ENCODE data around the gene HLA-DQA1.
A peak's percentile ranks its signal among the peaks of the same experiment; 100 is the strongest.
"Not testable (repeated sequence)": the region's sequence is repeated elsewhere in the genome, so short reads cannot be mapped to it uniquely, and the experiment has no call there.

Gene HLA-DQA1

GRCh38 chr6:32637219-32637880 lies at the start of gene HLA-DQA1:
TSS of gene HLA-DQA1 (plus strand) at chr6:32637406. CDS start at chr6:32637459, 53 bp downstream.
- DNase-seq, result no peak

- DNase-seq, result no peak
These were observed 49.0 kb upstream of the HLA-DQA1 start for GRCh38 chr6:32588156-32588555.

- peak; percentile 63 for DNase-seq
These were observed 47.4 kb upstream of the HLA-DQA1 start, which contains the start of gene HLA-DRB1 for GRCh38 chr6:32589596-32590449. TSS of gene HLA-DRB1 (minus strand) at chr6:32589848. CDS start at chr6:32589742, 106 bp downstream.

- not testable (repeated sequence) for DNase-seq
These were observed 46.5 kb upstream of the HLA-DQA1 start for GRCh38 chr6:32590713-32591112.

GRCh38 chr6:32597024-32597423 lies 40.2 kb upstream of the HLA-DQA1 start:
- DNase-seq, result no peak

DNA sequence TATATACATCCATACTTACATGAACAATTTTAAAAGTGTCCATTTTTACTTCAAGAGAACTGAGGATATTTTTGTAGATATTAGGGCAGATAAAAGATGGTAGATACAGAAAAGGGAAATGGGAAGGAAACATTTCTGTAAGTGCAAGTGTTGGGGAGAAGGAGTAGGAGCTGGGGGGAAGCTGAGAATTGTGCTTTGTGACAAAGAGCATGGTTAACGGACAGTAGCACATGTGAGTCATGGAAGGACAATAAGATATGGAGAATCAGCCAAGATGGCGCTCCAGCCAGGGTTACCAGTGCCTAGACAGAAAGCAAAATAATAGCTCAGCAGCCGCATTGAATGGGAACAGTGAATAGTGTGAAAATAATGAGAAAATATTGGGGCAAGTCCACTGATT lies 34.8 kb upstream of the HLA-DQA1 start:
- DNase-seq, result no peak

- no peak for DNase-seq
These were observed 34.0 kb upstream of the HLA-DQA1 start for GRCh38 chr6:32603222-32603621.

- no peak for DNase-seq
These were observed 33.3 kb upstream of the HLA-DQA1 start for GRCh38 chr6:32603888-32604287.

DNA sequence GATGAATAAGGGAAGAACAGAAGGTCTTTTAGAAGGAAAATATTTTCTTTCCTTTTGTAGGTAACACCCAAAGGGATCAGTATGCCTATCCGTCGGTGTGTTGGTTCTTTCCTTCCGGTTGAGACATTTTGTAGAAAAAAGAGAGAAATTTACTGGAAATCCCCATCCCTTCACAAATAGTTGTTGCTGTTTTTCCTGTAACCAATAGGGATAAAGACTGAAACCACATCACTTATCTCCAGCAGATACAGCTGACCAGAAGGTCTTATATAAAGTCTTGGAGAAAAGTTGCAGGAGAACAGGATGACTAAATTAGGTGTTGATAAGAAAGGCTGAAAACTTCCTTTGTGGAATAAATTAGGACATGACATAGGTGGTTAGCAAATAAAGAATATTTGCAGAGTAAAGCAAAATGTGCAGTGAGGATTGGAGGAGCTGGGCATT lies 32.8 kb upstream of the HLA-DQA1 start:
- DNase-seq, result no peak

GRCh38 chr6:32607263-32607987 lies 29.8 kb upstream of the HLA-DQA1 start:
- DNase-seq, result no peak

DNA sequence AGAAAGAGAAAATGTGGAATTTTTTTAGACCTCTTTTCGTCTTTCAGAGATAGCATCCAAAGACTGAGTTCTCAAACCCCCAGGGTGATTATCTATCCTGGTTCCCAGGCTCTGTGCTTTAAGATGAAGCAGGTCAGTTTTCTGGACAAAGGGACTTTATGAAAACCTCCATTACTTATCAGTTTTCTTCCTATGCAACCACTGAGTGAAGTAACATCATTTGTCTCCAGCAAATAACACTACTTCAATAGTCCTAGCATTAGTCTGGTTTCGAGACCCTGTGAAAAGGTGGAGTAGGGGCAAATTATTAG lies 29.3 kb upstream of the HLA-DQA1 start:
- no peak for DNase-seq

DNA sequence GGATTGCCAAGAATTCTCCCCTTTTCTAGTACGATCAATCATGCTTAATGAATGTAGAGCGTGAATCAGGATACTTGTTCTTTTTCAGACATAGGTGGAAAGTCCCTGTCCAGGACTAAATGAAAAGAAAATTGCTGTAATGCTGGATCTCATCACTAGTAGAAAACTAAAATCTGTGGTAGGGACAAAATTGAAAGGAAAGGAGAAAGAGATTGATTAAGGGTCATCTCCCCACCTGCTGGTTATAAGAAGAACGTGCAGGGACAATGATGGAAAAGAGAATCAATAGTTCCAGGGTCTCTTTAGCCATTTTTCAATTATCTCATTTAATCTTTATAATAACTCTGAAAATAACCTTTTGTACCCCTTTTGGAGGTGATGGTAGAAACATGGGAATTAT lies 28.8 kb upstream of the HLA-DQA1 start:
- no peak for DNase-seq

GRCh38 chr6:32609391-32609730 lies 27.8 kb upstream of the HLA-DQA1 start:
- DNase-seq, result no peak

- DNase-seq, result peak; percentile 89
These were observed 27.2 kb upstream of the HLA-DQA1 start for GRCh38 chr6:32609731-32610640.

- no peak for DNase-seq
These were observed 26.4 kb upstream of the HLA-DQA1 start for GRCh38 chr6:32610682-32611296.

DNA sequence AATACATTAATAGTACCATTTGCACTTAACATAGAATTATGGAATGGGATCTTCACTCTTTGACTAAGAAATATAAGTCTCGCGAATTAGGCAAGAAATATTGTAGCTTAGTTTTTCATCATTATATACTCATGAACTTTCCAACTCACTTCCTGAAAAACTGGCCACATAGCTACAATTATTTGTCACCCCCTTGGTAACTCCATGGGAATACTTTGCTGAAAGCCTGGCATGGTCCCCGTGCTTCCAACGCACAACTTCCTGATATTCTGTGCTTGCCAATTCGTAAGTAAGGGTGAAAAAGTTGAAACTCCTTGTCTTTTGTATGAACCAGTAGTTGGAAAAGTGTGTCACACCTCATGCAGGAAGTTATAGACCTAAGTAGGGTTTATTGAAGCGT lies 23.7 kb upstream of the HLA-DQA1 start:
- DNase-seq, result no peak

- DNase-seq, result no peak
These were observed 22.7 kb upstream of the HLA-DQA1 start for GRCh38 chr6:32614366-32615081.

DNA sequence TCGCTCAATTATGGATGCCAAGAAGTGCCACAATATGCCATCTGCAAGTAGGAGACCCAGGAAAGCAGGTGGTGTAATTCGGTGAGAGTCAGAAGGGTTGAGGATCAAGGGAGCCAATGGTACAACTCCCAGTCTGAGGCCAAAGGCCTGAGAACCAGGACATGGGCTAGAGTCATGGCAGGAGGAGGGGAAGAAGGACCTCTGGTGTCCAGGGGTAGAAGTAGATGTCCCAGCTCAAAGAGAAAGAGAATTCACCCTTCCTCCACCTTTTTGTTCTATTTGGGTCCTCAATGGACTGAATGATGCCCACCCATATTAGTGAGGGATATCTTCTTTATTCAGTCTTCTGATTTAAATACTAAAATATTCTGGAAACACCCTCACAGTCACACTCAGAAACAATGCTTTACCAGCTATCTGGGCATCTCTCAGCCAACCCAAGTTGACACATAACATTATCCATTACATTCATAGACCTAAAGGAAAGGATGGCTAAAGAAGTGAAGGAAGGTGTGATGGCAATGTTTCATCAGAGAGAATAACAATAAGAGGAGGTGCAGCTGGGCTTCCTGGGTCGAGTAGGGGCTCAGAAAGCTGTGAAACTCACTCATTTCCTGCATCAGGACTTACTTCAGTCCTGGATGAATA lies 21.2 kb upstream of the HLA-DQA1 start:
- no peak for DNase-seq

- DNase-seq, result no peak
These were observed 19.5 kb upstream of the HLA-DQA1 start for GRCh38 chr6:32617751-32618150.

- no peak for DNase-seq
These were observed 15.8 kb upstream of the HLA-DQA1 start for GRCh38 chr6:32621372-32621771.
